Inflammatory macrophage treated with lipopolysaccharide for 4 hours (primary cell): ENCODE results near the gene NBL1.

Experiments
- DNase-seq: peaks from one replicate; pipeline ENCODE4 v3.0.0-alpha.2; 2020

The NBL1 gene

GRCh38 chr1:19643602-19644394, at the start of gene NBL1:
NBL1 (plus strand) TSS chr1:19644311; CDS start chr1:19655031, 10,720 bp downstream.
- no peak for DNase-seq

- no peak for DNase-seq
These were observed 47.9 kb upstream of the NBL1 start for GRCh38 chr1:19596065-19596713.

GRCh38 chr1:19596714-19597495, 47.2 kb upstream of the NBL1 start:
- peak; percentile 99 for DNase-seq

GRCh38 chr1:19597496-19598309, 46.4 kb upstream of the NBL1 start:
- peak; percentile 78 for DNase-seq

- DNase-seq, result no peak
These were observed 44.3 kb upstream of the NBL1 start for GRCh38 chr1:19599810-19600209.

- DNase-seq, result no peak
These were observed 41.6 kb upstream of the NBL1 start for GRCh38 chr1:19602486-19602885.

- DNase-seq, result peak; percentile 37
These were observed 38.1 kb upstream of the NBL1 start for GRCh38 chr1:19605967-19606366.

GRCh38 chr1:19606817-19607642, 37.1 kb upstream of the NBL1 start:
- no peak for DNase-seq

- DNase-seq, result no peak
These were observed 35.9 kb upstream of the NBL1 start for GRCh38 chr1:19608232-19608631.

- DNase-seq, result no peak
These were observed 33.7 kb upstream of the NBL1 start for GRCh38 chr1:19610282-19610981.

- no peak for DNase-seq
These were observed 31.6 kb upstream of the NBL1 start for GRCh38 chr1:19612530-19612929.

GRCh38 chr1:19613171-19613703, 30.9 kb upstream of the NBL1 start:
- DNase-seq, result no peak

GRCh38 chr1:19615438-19615837, 28.7 kb upstream of the NBL1 start:
- DNase-seq, result no peak

- no peak for DNase-seq
These were observed 27.6 kb upstream of the NBL1 start for GRCh38 chr1:19616489-19616888.

GRCh38 chr1:19617376-19617775, 26.7 kb upstream of the NBL1 start:
- no peak for DNase-seq

- DNase-seq, result no peak
These were observed 25.7 kb upstream of the NBL1 start for GRCh38 chr1:19618428-19618827.

GRCh38 chr1:19619697-19620384, 24.3 kb upstream of the NBL1 start:
- DNase-seq, result no peak

GRCh38 chr1:19620786-19621185, 23.3 kb upstream of the NBL1 start:
- DNase-seq, result no peak

- no peak for DNase-seq
These were observed 22.7 kb upstream of the NBL1 start for GRCh38 chr1:19621274-19621950.

GRCh38 chr1:19622204-19622603, 21.9 kb upstream of the NBL1 start:
- DNase-seq, result no peak
